Liver (tissue), 9 donors: ENCODE data around the gene PERCC1. TPM values are rescaled to one million over a fixed set of nuclear protein-coding genes. Genes with fewer than 3 reads are reported as not detected.

ENCODE experiments used
- DNase-seq: peaks from one replicate; pipeline ENCODE4 v3.0.0-alpha.2; 2017; ENCODE audit warnings: low spot score
- H3K27ac ChIP-seq, 2 donors: one replicate each; pipeline ENCODE4 v1.7.0; 2013; ENCODE audit warnings: inconsistent platforms in 2 of 2, low read length in 2 of 2, control low read depth in 1 of 2, low read depth in 1 of 2, mild to moderate bottlenecking in 1 of 2
- H3K27me3 ChIP-seq, 4 donors: one replicate each; pipeline versions ENCODE4 v1.6.1 to v1.7.0; 2013; ENCODE audit warnings: low read length in 3 of 4, inconsistent platforms in 1 of 4, mild to moderate bottlenecking in 1 of 4, moderate library complexity in 1 of 4; ENCODE audit not compliant: control insufficient read depth in 4 of 4, insufficient read depth in 4 of 4
- H3K36me3 ChIP-seq, 4 donors: one replicate each; pipeline versions ENCODE4 v1.6.1 to v1.7.0; 2013; ENCODE audit warnings: low read length in 3 of 4, mild to moderate bottlenecking in 3 of 4, low read depth in 1 of 4, moderate library complexity in 1 of 4; ENCODE audit not compliant: control insufficient read depth in 4 of 4, insufficient read depth in 3 of 4
- H3K4me1 ChIP-seq, 4 donors: one replicate each; pipeline versions ENCODE4 v1.6.1 to v1.7.0; 2013; ENCODE audit warnings: low read length in 3 of 4, mild to moderate bottlenecking in 3 of 4, moderate library complexity in 1 of 4; ENCODE audit not compliant: control insufficient read depth in 4 of 4, insufficient read depth in 4 of 4
- H3K4me3 ChIP-seq, 3 donors: one replicate each; pipeline versions ENCODE4 v1.6.1 to v1.7.0; 2013; ENCODE audit warnings: low read length in 3 of 3, control low read depth in 1 of 3, low read depth in 1 of 3, mild to moderate bottlenecking in 1 of 3
- H3K9ac ChIP-seq, 2 donors: one replicate each; pipeline ENCODE4 v1.7.0; 2013; ENCODE audit warnings: low read length in 2 of 2, mild to moderate bottlenecking in 2 of 2, moderate library complexity in 2 of 2, control low read depth in 1 of 2, low read depth in 1 of 2
- H3K9me3 ChIP-seq, 4 donors: one replicate each; pipeline versions ENCODE4 v1.6.1 to v1.7.0; 2013; ENCODE audit warnings: low read length in 3 of 4; ENCODE audit not compliant: control insufficient read depth in 4 of 4
- ATF3 ChIP-seq: IDR thresholded peaks from 2 replicates; pipeline ENCODE4 v1.6.1; 2016; ENCODE audit warnings: antibody characterized with exemption
- CTCF ChIP-seq: fragments of 150-350 bp; IDR thresholded peaks from 2 replicates; pipeline ENCODE4 v1.5.1; 2017; ENCODE audit warnings: improper control_type of control experiment, low read depth, low read length; ENCODE audit not compliant: missing input control
- EGR1 ChIP-seq, 2 donors: IDR thresholded peaks; 2 replicates each; pipeline ENCODE4 v1.6.1; 2016 to 2018; ENCODE audit warnings: antibody characterized with exemption in 2 of 2, low read depth in 2 of 2
- FOXA1 ChIP-seq: IDR thresholded peaks from 2 replicates; pipeline ENCODE4 v1.6.1; 2016; ENCODE audit warnings: antibody characterized with exemption
- FOXA2 ChIP-seq: IDR thresholded peaks from 2 replicates; pipeline ENCODE4 v1.6.1; 2016; ENCODE audit warnings: antibody characterized with exemption
- GABPA ChIP-seq, 2 donors: IDR thresholded peaks in 1 of 2; conservative IDR thresholded peaks in 1 of 2; 2 replicates each; pipeline ENCODE4 v1.6.1; 2016; ENCODE audit warnings: antibody characterized with exemption in 2 of 2, mild to moderate bottlenecking in 1 of 2, moderate library complexity in 1 of 2
- HNF4A ChIP-seq, 2 donors: conservative IDR thresholded peaks; 2 replicates each; pipeline ENCODE4 v1.6.1; 2016; ENCODE audit warnings: antibody characterized with exemption in 2 of 2, mild to moderate bottlenecking in 2 of 2
- HNF4G ChIP-seq: IDR thresholded peaks from 2 replicates; pipeline ENCODE4 v1.6.1; 2016; ENCODE audit warnings: antibody characterized with exemption
- JUND ChIP-seq, 2 donors: IDR thresholded peaks; 2 replicates each; pipeline ENCODE4 v1.6.1; 2016; ENCODE audit warnings: antibody characterized with exemption in 2 of 2
- NR2F2 ChIP-seq: IDR thresholded peaks from 2 replicates; pipeline ENCODE4 v1.6.1; 2016; ENCODE audit warnings: antibody characterized with exemption
- RAD21 ChIP-seq, 2 donors: IDR thresholded peaks; 2 replicates each; pipeline ENCODE4 v1.6.1; 2016; ENCODE audit warnings: antibody characterized with exemption in 2 of 2, mild to moderate bottlenecking in 2 of 2
- REST ChIP-seq: IDR thresholded peaks from 2 replicates; pipeline ENCODE4 v1.6.1; 2016; ENCODE audit warnings: antibody characterized with exemption, mild to moderate bottlenecking
- RXRA ChIP-seq, 2 donors: IDR thresholded peaks; 2 replicates each; pipeline ENCODE4 v1.6.1; 2017 to 2018; ENCODE audit warnings: antibody characterized with exemption in 2 of 2, mild to moderate bottlenecking in 1 of 2
- SP1 ChIP-seq: IDR thresholded peaks from 2 replicates; pipeline ENCODE4 v1.6.1; 2018; ENCODE audit warnings: antibody characterized with exemption, mild to moderate bottlenecking
- TAF1 ChIP-seq: conservative IDR thresholded peaks from 2 replicates; pipeline ENCODE4 v1.6.1; 2016; ENCODE audit warnings: antibody characterized with exemption, mild to moderate bottlenecking
- YY1 ChIP-seq: IDR thresholded peaks from 2 replicates; pipeline ENCODE4 v1.6.1; 2016; ENCODE audit warnings: antibody characterized with exemption, mild to moderate bottlenecking
- ZBTB33 ChIP-seq: IDR thresholded peaks from 2 replicates; pipeline ENCODE4 v1.6.1; 2016; ENCODE audit warnings: antibody characterized with exemption
- WGBS: extraction: QIAGEN DNeasy Blood & Tissue Kit; methylation state at CpG from one replicate; pipeline ENCODE4 v1.1.7; 2013; 5-methylcytosine and 5-hydroxymethylcytosine counted together
- polyA plus RNA-seq, 2 donors: library from polyadenylated mRNA; stranded (reverse) in 1 of 2; unstranded in 1 of 2; fragments of 200-250 nt in 1 of 2; fragments of >200 nt in 1 of 2; fragmentation: Nextera tagmentation in 1 of 2; extraction: Ambion mirVana in 1 of 2; gene quantifications; one replicate each; pipeline versions ENCODE4 v1.2.1 to v1.2.3, GENCODE V29; 2013 to 2015
- total RNA-seq, 2 donors: library from RNA; depleted of rRNA; stranded (reverse); fragments of >200 nt; gene quantifications; one replicate each; pipeline ENCODE4 v1.2.3, GENCODE V29; 2014
- TF ChIP-seq, protein P1 (sequence below): IDR thresholded peaks from 2 replicates; pipeline ENCODE4 v1.6.1; 2016; ENCODE audit warnings: antibody characterized with exemption
- donor health status: healthy.
- donor health status: healthy.
- donor health status: healthy.
- donor health status: healthy.
- donor health status: healthy.

Gene PERCC1
- total and polyA plus RNA-seq, 4 donors, result 0.50 to 4.7 TPM; not detected in 2

- Histone ChIP-seq H3K36me3 (peaks cover 0 to 31% (median 7%) of the 10 kb centered on the region in 4 donors), H3K9ac (no peak overlapping the region), H3K9me3 (no peaks in the 10 kb centered on the region), H3K27me3 (no peaks in the 10 kb centered on the region), H3K27ac (no peak overlapping the region), H3K4me1 (no peaks in the 10 kb centered on the region), H3K4me3 (no peak overlapping the region)
- no peak for DNase-seq
- TF ChIP-seq, protein P1, sequence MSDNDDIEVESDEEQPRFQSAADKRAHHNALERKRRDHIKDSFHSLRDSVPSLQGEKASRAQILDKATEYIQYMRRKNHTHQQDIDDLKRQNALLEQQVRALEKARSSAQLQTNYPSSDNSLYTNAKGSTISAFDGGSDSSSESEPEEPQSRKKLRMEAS, result no peak
- TF ChIP-seq NR2F2 (no peak), GABPA (IDR thresholded peaks at IDR 0.05 in 1 of 2, conservative IDR thresholded peaks at IDR 0.05 in 1 of 2) (no peak), CTCF (no peak), REST (no peak), EGR1 (IDR thresholded peaks at IDR 0.05; ENCODE audit: low read depth in 2 of 2) (no peak), FOXA1 (no peak), SP1 (no peak), FOXA2 (no peak), RAD21 (IDR thresholded peaks at IDR 0.05) (no peak), HNF4G (no peak), YY1 (no peak), RXRA (IDR thresholded peaks at IDR 0.05) (no peak), TAF1 (no peak), ZBTB33 (no peak), HNF4A (conservative IDR thresholded peaks at IDR 0.05) (no peak), JUND (IDR thresholded peaks at IDR 0.05) (no peak), ATF3 (no peak)
- WGBS, result 93% methylated on average over 30 of the region's 30 CpGs
These were observed 29.8 kb downstream of the PERCC1 start for GRCh38 chr16:1460602-1461138.
